Activated CD4-positive, CD25-positive, alpha-beta regulatory T cell (primary cell): ENCODE measurements around the gene GPS2.

Source experiments
- DNase-seq, 4 experiments: peaks; one replicate each; lab custom pipeline; 2025; lab: John Stamatoyannopoulos, UW

Gene GPS2

DNA sequence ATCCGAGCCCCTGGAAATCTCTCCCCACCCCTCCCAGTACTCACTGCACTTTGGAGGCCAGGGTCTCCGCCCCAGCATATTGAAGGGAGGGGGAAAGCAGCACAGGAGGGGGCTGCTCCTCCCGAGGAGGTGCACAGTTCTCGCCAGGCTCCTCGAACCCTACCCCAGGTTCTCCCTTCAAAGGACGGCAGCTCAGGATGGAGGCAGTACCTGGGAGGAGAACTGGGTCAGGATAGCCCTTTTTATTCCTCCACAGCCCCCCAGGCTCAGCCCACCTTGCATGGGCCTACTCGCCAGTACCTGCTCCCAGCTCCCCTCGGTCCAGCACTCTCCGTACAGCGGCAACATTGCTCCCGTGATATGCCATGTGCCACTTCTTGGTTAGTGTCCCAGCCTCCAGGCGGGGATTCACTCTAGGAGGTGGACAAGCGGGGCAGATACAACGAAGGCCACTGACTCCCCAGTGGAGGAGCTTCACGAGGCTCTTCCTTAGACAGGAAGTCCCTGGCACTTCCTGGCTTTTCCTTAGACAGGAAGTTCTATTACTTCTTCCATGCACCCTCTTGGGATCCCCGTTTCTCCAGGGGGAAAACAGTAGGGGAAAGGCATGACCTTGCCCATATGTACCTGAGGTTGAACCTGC lies 2.1 kb upstream of the GPS2 start:
- DNase-seq = no peak

DNA sequence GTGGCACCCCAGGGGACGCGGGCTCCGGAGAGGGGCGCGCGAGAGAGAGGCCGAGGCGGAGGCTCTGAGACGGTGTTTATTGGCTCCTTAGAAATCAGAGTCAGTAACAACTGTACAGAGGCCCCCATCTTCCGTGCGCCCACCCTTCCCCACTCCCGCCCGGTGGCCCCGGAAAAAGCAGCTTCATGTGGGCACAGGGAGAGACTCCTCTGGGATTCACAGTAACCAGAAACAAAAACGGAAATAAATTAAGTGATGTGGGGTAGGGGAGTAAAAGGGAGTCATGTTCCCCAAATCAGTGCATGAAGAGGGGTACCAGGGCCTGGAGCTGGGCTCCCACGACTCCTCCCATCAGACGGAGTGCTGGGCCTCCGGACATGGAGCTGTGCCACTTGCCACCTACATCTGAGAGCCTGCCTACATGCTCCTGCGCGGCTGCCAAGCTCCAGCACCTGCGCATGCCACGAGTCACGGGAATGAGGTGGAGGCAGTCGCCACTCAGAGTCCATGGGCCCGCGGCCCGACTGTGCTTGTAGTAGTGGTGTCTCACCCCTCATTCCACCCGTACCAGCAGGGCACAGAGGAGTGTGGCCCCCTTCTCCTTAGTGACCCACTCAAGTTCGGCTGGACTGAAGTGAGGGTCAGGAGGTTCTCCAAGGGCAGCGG lies 543 bp upstream of the GPS2 start:
- DNase-seq = no peak

DNA sequence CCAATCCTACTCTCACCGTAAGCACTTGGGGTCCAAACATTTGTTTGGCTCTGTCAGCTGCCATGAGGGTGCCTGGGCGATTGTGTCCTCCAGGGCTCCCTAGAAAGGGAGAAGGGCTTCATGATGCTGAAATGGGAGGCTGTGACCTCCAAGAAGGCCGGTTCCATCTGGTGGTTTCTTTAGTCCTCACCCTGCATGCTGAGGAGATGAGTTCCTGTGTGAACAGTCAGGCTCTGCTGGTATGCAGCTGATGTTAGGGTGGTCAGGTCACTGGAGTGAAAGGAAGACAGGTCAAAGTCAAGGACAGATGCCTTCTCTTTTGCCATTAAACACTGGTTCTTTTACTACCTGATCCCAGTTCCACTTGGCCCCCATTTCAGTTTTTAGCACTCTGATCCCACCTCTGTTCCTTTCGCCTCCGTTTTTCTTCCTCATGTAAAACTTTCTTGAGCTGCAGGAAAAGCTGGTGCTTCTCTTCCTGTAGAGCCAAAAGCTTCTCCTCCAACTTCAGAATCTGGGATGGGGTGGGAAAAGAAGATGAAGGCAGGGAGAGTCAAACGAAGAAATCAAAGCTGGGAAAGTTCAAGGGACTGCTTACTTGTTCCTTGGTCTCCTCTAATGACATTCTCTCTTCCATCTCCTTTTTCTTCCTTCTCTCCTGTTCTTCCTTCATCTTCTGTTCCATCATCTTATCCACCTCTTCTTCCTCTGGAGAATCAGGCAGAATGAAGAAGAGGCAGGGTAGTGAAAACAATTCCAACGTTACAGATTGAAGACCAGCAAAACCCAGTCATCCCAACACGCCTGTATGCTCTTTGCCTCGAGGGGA lies 1.1 kb downstream of the GPS2 start:
- DNase-seq = no peak

DNA sequence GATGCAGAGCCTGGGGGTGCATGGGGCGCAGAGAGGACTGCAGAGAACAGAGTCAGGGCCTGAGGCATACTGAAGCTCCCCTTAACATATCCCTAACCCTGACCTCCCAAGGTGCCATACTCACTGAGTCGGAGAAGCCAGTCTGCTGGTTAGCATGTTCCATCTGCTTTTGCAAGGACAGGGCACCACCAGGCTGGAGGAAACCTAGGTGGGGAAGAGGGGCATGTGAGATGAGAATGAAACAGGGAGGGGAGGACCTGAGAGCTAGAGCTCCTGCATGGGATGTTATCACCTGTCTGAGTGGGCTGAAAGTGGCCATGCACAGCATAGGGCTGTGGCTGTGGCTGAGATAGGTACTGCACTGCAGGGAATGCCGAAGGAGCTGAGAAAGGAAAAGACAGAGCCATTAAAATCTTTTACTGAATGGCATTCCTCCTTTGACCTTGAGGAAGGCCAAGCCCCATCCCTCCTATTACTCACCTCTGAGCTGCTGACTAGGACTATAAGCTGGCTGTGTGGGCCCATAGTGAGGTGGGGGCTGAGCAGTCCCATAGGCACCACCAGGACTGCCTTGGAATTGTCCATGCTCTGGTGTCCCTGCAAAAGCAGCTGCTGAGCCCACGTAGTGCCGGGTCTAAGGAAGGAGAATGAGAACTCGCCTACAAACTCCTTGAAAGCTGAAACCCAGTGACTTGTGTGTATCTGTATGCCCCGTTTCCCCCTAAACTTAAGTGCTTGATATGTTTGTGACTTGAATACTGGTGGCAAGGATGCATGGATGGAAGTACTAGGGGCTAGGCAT lies 1.9 kb downstream of the GPS2 start:
- DNase-seq = no peak

DNA sequence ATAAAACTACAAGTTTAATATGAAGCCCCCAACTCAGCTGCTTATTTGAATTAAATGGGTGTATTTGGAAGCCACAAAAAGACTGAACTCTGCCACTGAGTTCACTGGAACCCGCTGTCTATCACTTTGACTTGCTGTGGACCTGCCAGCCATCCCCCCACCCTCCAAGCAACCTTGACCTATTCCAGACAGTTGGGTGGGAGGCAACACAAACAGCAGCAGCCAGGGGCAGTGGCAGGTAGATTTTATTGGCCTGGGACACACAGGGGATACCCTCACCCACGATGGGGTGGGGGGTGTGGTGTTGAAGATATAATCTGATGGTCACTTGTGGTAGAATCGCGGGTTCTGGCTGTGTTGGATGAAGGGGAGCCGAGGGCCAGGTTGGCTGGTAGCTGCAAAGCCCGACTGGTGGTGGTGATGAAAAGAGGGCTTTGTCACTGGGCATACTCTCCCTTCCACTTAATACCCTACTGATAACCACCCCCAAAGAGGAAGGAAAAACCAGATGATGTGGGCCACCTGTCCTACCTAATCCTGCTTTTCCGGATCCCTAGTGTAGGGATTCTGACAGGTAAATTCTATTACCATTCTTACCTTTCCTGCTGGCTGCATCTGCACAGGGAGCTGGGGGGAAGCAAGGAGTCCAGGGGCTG lies 2.6 kb downstream of the GPS2 start:
- DNase-seq = no peak

DNA sequence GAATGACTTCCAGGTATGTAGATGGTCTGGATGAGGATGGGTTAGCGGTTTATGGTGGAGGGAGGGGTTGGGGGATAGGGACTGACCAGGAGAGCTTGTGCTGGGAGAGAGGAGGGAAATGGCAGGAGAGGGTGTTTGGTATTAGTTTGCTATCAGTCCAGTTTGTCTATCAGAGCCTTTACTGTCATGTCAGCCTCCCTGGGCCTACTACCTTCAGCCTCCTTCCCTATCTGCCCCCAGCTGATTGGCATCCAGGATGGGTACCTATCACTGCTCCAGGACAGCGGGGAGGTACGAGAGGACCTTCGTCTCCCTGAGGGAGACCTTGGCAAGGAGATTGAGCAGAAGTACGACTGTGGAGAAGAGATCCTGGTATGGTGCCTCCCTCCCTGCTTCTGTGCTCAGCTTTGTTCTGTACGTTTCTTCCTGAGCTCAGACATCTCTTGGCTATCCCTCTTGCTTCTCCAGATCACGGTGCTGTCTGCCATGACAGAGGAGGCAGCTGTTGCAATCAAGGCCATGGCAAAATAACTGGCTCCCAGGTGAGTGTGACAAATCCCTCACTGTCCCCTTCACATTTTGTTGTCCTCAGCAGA lies 4.0 kb downstream of the GPS2 start:
- DNase-seq = no peak

DNA sequence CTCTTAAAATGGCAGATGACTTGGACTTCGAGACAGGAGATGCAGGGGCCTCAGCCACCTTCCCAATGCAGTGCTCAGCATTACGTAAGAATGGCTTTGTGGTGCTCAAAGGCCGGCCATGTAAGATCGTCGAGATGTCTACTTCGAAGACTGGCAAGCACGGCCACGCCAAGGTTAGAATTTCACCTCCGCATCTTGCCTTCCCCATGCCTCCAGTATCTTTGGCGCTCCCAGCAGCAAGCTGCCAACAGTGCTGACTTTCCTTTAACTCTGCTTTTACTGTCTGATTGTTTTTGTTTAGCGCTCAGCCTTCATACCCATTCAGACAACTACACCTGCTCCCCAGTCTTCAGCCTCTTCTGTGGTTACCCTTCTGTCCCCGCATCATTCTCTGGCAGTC lies 5.5 kb downstream of the GPS2 start:
- no peak for DNase-seq

DNA sequence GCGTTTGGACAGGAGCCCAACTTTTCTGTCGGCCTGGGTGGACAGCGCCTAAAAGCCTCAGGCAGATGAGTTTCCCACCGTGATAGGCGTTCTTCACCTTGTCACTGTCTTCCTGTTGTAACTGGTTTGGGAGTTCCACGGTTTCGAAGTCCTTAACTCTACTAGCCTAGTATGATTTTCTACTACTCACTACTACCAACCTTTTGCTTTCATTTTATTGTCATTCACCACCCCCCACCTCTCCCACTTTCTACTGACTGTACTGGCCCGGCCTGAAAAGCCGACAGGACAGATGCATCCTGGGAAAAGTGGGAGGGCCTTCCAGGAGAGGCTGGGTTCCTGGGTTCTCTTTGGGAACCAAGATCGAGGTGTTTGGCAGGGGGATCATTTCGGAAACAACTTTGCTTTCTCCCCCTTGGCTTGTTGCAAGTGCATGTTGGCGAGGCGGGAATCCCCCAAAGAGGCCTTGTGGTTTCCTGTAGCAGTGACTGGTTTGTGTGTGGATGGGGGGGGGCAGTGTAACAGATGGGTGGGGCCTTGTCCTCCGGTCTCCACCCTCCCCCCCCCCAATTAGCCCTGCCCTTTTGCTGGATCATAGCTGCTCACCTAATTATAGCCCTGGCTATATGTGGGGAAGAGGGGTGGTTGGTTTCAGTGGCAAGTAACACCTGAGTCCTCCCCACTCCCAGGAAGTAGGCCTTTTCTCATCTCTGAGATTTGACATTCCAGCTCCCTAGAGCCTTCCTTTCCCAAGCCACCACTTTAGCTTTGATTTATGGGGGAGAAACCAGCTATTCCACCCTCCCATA lies 6.3 kb downstream of the GPS2 start:
- DNase-seq = peak; percentile 71 to 78 (median 73)

DNA sequence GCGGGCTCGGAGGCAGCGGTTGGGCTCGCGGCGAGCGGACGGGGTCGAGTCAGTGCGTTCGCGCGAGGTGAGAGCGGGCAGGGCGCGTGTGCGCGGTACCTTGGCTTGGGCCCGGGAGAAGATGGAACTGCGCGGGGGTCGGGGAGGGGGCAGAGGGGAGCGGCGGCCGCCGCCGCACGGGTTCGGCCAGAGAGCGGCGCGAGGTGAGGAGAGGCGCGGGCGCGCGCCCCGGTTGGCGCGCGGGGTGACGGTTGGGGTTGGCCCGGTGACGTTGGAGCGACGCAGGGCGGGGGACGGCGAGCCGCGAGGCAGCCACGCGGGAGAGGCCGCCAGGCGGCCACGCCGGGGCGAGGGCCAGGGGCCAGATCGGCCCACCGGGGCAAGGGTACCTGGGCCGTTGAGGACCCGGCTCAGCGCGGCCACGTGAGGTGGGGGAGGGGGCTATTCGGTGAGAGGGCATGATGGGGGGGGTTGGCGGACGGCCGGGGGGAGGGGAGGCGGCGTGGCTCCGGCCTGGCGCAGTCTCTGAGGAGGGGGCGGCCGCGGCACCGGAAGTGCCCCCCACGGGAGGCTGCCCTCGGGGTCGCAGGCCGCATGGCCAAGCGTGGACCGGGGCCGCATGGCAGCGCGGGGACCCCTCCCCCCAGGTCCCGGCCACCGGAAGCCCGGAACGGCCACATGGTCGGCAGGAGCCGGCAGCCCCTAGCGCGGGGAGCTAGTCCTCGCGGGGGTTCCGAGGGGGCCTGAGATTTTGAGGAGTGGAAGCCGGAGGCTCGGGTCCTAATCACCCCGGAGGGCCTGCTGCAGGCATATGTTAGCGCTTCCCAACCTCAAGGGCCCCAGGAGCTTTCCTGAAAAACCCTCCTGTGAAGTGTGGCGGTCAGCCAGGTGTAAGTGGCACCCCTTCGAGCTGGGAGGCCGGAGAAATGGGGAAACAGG lies 7.2 kb downstream of the GPS2 start:
- peak; percentile 43 to 61 (median 56) for DNase-seq

DNA sequence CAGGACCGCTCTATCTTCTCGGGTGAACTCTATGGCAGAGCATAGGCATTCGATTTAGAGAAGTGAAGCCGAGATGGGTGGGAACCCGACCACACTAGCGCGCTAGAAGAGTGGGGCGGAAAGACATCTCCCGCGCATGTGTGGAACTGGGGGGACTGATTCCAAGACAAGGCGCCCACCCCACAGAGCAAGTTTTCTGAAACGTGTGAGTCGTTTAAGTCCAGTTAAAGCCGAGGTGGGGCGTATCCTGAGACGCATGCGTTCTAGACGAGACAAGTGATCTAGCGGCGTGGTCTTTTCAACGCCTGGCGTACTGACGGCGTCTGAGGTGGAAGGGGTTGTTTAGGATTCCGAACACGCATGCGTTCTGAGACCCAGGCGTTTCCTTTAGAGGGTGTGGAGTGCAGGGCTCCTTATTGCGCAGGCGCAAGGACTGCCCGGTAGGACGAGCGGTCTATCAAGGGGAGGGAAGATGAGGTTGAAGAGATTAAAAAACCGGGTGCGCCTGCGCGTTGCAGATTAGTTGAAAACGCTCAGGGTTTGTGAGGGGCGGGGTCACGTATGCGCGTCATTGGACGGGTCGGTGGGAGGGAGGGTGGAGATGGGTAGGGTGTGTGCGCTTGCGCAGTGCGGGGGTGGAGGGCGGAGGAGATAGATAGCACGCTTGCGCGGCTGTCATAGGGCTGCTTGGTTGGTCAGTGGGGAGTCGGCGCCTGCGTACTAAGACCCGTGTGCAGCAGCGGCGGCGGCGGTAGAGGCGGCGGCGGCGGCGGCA lies 8.1 kb downstream of the GPS2 start, which contains the start of gene EIF5A:
Gene EIF5A (plus strand): TSS at position 718 of the 775 bp plus-strand sequence. CDS start 2,008 bp downstream, outside the sequence.
- peak; percentile 99 to 100 (median 100) for DNase-seq

DNA sequence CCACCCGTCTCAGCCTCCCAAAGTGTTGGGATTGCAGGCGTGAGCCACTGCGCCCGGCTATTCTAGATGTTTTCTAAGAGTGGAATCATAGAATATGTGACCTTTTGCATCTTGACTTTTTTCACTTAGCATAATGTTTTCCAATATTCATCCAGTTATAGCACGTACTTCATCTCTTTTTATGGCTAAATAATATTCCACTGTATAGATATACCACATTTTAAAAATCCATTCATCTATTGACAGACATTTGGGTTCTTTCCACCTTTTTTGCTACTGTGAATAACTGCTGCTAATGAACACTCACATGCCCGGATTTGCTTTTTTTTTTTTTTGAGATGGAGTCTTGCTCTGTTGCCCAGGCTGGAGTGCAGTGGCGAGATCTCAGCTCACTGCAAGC lies 11.0 kb downstream of the GPS2 start:
- no peak for DNase-seq

DNA sequence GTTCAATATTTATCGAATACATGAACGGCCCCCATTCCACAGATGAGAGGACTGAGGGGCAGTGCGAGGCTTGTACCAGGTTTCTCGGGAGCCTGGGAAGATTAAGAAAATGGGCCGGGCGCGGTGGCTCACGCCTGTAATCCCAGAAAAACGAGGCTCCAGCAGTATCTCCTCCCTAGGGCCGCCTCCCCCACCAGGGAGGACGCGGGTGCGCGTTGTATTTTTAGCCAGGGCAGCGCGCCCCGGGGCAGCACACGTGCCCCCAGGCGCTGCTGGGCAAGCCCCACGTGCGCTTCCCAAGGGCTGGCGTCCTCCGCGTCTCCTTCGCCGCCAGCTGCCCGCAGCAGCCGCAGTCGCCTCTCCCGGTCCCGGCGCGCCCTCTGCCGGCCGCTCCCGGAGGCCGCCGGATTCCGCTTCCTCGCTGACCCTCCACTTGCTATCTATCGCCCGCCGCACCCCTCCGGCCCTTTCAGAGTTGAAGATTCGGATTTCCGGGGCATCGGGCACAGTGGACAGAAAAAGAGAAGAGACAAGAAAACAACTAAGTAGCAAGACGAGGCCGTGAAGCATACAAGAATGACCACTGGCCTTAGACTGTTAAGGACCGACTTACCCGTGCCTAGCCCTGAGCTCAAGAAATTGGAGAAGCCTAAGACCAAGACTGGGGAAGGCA lies 18.8 kb downstream of the GPS2 start:
- DNase-seq = peak; percentile 34 to 44 (median 37)

DNA sequence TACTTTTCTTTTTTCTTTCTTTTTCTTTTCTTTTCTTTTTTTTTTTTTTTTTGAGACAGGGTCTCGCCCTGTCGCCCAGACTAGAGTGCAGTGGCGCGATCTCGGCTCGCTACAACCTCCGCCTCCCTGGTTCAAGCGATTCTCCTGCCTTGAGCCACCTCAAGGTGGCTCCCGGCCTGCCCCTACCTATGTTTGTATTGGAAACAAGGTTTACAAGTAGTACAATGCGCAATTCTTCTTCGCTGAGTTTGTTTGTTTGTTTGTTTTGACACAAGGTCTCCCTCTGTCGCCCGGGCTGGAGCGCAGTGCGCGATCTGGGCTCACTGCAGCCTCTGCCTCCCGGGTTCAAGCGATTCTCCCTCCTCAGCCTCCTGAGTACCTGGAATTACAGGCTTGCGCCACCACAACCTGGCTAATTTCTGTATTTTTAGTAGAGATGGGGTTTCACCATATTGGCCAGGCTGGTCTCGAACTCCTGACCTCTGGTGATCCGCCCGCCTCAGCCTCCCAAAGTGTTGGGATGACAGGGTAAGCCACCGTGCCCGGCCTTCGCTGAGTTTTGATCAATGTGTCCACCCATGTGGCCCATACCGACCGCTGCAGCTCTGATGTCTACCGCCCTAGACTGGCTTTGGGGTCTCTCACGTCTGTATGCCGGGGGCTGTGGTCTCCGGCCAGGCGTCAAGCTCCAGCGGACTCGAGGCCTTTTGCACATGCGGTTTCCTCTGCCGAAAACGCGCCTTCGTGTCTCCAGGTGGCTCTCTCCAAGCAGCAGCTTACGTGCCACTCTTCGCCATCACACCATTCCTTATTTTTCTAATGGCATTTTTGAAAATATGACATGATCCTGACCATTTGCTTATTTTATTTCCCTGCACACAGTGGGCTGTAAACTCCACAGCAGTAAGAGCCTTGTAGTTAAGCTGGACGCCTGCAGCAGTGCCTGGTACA lies 19.7 kb downstream of the GPS2 start:
- DNase-seq = no peak

DNA sequence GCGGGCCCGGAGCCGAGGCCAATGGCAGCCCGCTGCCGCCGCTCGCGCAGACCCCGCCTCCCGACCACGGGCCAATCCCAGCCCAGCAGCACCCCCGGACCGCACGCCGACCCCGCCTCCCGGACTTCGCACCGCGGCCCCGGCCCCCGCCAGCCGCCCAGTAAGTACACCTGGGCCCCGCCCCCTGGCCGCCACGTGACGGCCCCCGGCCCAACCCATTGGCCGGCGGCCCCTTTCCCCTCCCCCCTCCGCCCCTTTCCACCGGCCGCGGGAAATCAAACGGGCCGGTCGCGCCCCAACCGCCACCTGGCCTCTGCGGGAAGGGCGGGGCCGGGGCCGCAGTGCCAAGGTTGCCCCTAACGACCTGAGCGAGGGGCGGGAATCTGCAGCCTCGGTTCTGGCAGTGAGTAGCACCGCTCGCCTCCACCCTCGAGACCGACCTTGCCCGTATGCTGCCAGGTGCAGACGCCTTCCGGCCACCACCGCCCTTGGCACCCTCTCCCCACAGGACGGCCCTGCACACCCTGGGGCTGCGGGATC lies 20.5 kb downstream of the GPS2 start, which contains the start of gene YBX2:
Gene YBX2 (minus strand): TSS at position 26 of the 540 bp plus-strand sequence. CDS start 139 bp downstream, outside the sequence.
- peak; percentile 26 to 44 (median 31) for DNase-seq

DNA sequence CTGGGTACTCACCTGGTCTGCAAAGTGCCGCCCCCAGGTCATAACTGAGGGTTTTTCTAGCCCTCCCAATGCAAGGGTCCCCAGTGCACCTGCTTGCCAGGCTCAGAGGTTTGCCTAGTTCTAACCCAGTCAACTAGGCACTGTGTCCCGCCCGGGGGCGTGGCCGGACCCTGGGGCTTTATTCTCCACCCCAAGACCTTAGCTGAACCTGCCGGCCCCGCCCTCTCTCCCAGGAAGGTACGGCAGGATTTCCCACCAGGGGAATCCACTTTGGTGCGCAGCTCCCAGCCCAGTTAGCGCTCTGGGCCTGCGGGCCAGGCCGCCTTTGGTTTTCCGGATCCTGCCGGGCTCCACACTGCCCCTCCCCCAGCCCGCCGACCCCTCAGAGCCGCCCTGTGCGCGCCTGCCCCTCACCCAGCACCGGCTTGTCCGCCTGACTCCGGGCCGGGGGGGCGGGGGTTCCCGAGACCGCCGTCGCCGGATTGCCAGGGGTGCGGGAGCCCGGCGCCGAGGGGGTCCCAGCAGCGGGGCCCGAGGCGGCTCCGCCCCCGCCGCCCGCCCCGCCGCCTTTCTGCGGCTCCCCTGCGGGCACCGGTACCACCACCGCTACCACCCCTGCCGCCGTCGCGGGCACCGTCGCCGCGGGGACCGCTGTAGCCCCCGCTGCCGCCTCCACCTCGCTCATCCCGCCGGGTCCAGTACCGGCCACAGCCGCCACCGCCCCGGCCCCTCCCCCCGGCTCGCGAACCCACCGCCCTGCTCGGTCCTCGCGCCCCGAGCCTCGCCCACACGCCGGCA lies 21.1 kb downstream of the GPS2 start:
- DNase-seq = no peak
